Measurements from ENCODE around the gene IDH2. TPM values are rescaled to one million over a fixed set of nuclear protein-coding genes. Genes with fewer than 3 reads are reported as not detected.
"Not testable (repeated sequence)": the region's sequence is repeated elsewhere in the genome, so short reads cannot be mapped to it uniquely, and the experiment has no call there.

Gene IDH2
- total RNA-seq, 2 experiments from 2014 or later = 148 to 157 TPM

- H3K4me1 Mint-ChIP-seq = peaks cover 3% of the 10 kb centered on the region
- no peaks in the 10 kb centered on the region for H3K27me3 Mint-ChIP-seq
- H3K9me3 Mint-ChIP-seq = no peaks in the 10 kb centered on the region
- no peak for DNase-seq
- H3K27ac Mint-ChIP-seq = peak overlapping the region; percentile 42
- H3K36me3 Mint-ChIP-seq = peaks cover 16% of the 10 kb centered on the region
- no peak overlapping the region for H3K4me3 Mint-ChIP-seq
Observed at GRCh38 chr15:90083419-90083818, 18.8 kb downstream of the IDH2 start.

- Mint-ChIP-seq H3K4me3 (no peak overlapping the region), H3K27me3 (no peaks in the 10 kb centered on the region), H3K9me3 (no peaks in the 10 kb centered on the region), H3K4me1 (no peaks in the 10 kb centered on the region), H3K36me3 (peaks cover 15% of the 10 kb centered on the region), H3K27ac (no peak overlapping the region)
- DNase-seq = no peak
Observed at GRCh38 chr15:90082140-90082715, 20.0 kb downstream of the IDH2 start.

GRCh38 chr15:90080818-90081393, 21.4 kb downstream of the IDH2 start:
- Mint-ChIP-seq H3K27ac (no peak overlapping the region), H3K27me3 (no peaks in the 10 kb centered on the region), H3K36me3 (peaks cover 7% of the 10 kb centered on the region), H3K9me3 (no peaks in the 10 kb centered on the region), H3K4me3 (no peak overlapping the region), H3K4me1 (peaks cover 1% of the 10 kb centered on the region)
- DNase-seq = no peak

- Mint-ChIP-seq H3K36me3 (peaks cover 6% of the 10 kb centered on the region), H3K9me3 (no peaks in the 10 kb centered on the region), H3K4me1 (peaks cover 5% of the 10 kb centered on the region), H3K4me3 (no peak overlapping the region), H3K27me3 (no peaks in the 10 kb centered on the region), H3K27ac (no peak overlapping the region)
- no peak for DNase-seq
Observed at GRCh38 chr15:90080458-90080755, 21.9 kb downstream of the IDH2 start.

- Mint-ChIP-seq H3K9me3 (no peaks in the 10 kb centered on the region), H3K4me1 (peaks cover 5% of the 10 kb centered on the region), H3K27ac (no peak overlapping the region), H3K36me3 (peaks cover 6% of the 10 kb centered on the region), H3K27me3 (no peaks in the 10 kb centered on the region), H3K4me3 (no peak overlapping the region)
- no peak for DNase-seq
Observed at GRCh38 chr15:90079619-90080457, 22.4 kb downstream of the IDH2 start.

GRCh38 chr15:90078965-90079364, 23.3 kb downstream of the IDH2 start:
- no peak for DNase-seq
- H3K4me3 Mint-ChIP-seq = no peak overlapping the region
- H3K27ac Mint-ChIP-seq = no peak overlapping the region
- no peaks in the 10 kb centered on the region for H3K9me3 Mint-ChIP-seq
- no peaks in the 10 kb centered on the region for H3K27me3 Mint-ChIP-seq
- peaks cover 5% of the 10 kb centered on the region for H3K4me1 Mint-ChIP-seq
- peaks cover 6% of the 10 kb centered on the region for H3K36me3 Mint-ChIP-seq

GRCh38 chr15:90076716-90077115, 25.6 kb downstream of the IDH2 start:
- no peak for DNase-seq
- Mint-ChIP-seq H3K4me3 (no peak overlapping the region), H3K27ac (no peak overlapping the region), H3K4me1 (peaks cover 5% of the 10 kb centered on the region), H3K27me3 (no peaks in the 10 kb centered on the region), H3K9me3 (no peaks in the 10 kb centered on the region), H3K36me3 (peaks cover 8% of the 10 kb centered on the region)

GRCh38 chr15:90075420-90076289, 26.6 kb downstream of the IDH2 start:
- H3K27me3 Mint-ChIP-seq = no peaks in the 10 kb centered on the region
- no peak overlapping the region for H3K4me3 Mint-ChIP-seq
- peaks cover 8% of the 10 kb centered on the region for H3K36me3 Mint-ChIP-seq
- no peaks in the 10 kb centered on the region for H3K9me3 Mint-ChIP-seq
- peak overlapping the region; percentile 19 for H3K27ac Mint-ChIP-seq
- H3K4me1 Mint-ChIP-seq = peaks cover 9% of the 10 kb centered on the region
- DNase-seq = no peak

- H3K9me3 Mint-ChIP-seq = no peaks in the 10 kb centered on the region
- H3K27me3 Mint-ChIP-seq = no peaks in the 10 kb centered on the region
- H3K4me1 Mint-ChIP-seq = peaks cover 9% of the 10 kb centered on the region
- no peak for DNase-seq
- H3K36me3 Mint-ChIP-seq = peaks cover 8% of the 10 kb centered on the region
- H3K27ac Mint-ChIP-seq = no peak overlapping the region
- H3K4me3 Mint-ChIP-seq = no peak overlapping the region
Observed at GRCh38 chr15:90074916-90075315, 27.4 kb downstream of the IDH2 start.

- no peak overlapping the region for H3K27ac Mint-ChIP-seq
Observed at GRCh38 chr15:90074023-90074422, 28.2 kb downstream of the IDH2 start.

GRCh38 chr15:90072978-90073640, 29.2 kb downstream of the IDH2 start:
- H3K4me1 Mint-ChIP-seq = peaks cover 9% of the 10 kb centered on the region
- no peaks in the 10 kb centered on the region for H3K27me3 Mint-ChIP-seq
- H3K27ac Mint-ChIP-seq = no peak overlapping the region
- peaks cover 4% of the 10 kb centered on the region for H3K36me3 Mint-ChIP-seq
- no peaks in the 10 kb centered on the region for H3K9me3 Mint-ChIP-seq
- no peak overlapping the region for H3K4me3 Mint-ChIP-seq
- no peak for DNase-seq

More at GRCh38 chr15:90074023-90074422, 28.2 kb downstream of the IDH2 start:
- no peak for DNase-seq
- H3K4me1 Mint-ChIP-seq = peaks cover 9% of the 10 kb centered on the region
- H3K4me3 Mint-ChIP-seq = no peak overlapping the region
- no peaks in the 10 kb centered on the region for H3K27me3 Mint-ChIP-seq
- H3K36me3 Mint-ChIP-seq = peaks cover 8% of the 10 kb centered on the region
- H3K9me3 Mint-ChIP-seq = no peaks in the 10 kb centered on the region

GRCh38 chr15:90071220-90071807, 31.0 kb downstream of the IDH2 start:
- peaks cover 2% of the 10 kb centered on the region for H3K36me3 Mint-ChIP-seq
- H3K4me1 Mint-ChIP-seq = peaks cover 9% of the 10 kb centered on the region

GRCh38 chr15:90070623-90071022, 31.6 kb downstream of the IDH2 start:
- H3K27ac Mint-ChIP-seq, H3K4me1 Mint-ChIP-seq, H3K36me3 Mint-ChIP-seq, DNase-seq, H3K27me3 Mint-ChIP-seq, H3K4me3 Mint-ChIP-seq, H3K9me3 Mint-ChIP-seq: not testable (repeated sequence)

More at GRCh38 chr15:90071220-90071807, 31.0 kb downstream of the IDH2 start:
- Mint-ChIP-seq H3K9me3 (no peaks in the 10 kb centered on the region), H3K27me3 (no peaks in the 10 kb centered on the region), H3K27ac (no peak overlapping the region), H3K4me3 (no peak overlapping the region)
- peak; percentile 68 for DNase-seq

GRCh38 chr15:90067953-90068606, 34.2 kb downstream of the IDH2 start:
- peaks cover 8% of the 10 kb centered on the region for H3K4me1 Mint-ChIP-seq
- no peak overlapping the region for H3K27ac Mint-ChIP-seq
- H3K4me3 Mint-ChIP-seq = no peak overlapping the region
- H3K27me3 Mint-ChIP-seq = no peaks in the 10 kb centered on the region
- DNase-seq = no peak
- H3K9me3 Mint-ChIP-seq = no peaks in the 10 kb centered on the region
- H3K36me3 Mint-ChIP-seq = peaks cover 2% of the 10 kb centered on the region

All from activated naive CD8-positive, alpha-beta T cell treated with anti-CD3 and anti-CD28 coated beads for 36 hours (primary cell).